Transverse colon (tissue), 4 donors: ENCODE results near the gene UCK1. TPM values are rescaled to one million over a fixed set of nuclear protein-coding genes. Genes with fewer than 3 reads are reported as not detected.
"Not testable (repeated sequence)": the region's sequence is repeated elsewhere in the genome, so short reads cannot be mapped to it uniquely, and the experiment has no call there.

Experiments
- DNase-seq: peaks from one replicate; pipeline ENCODE4 v3.0.0-alpha.2; 2019
- H3K27ac ChIP-seq, 4 donors: fragments of 200-600 bp; sonication (generic); 2 replicates each; pipeline ENCODE4 v1.5.1; 2016 to 2018; ENCODE audit warnings: inconsistent platforms in 4 of 4
- H3K27me3 ChIP-seq: fragments of 200-600 bp; sonication (generic); 2 replicates; pipeline ENCODE4 v1.5.1; 2017; ENCODE audit warnings: inconsistent platforms
- H3K36me3 ChIP-seq, 4 donors: fragments of 200-600 bp; sonication (generic); 2 replicates each; pipeline ENCODE4 v1.5.1; 2017 to 2019; ENCODE audit warnings: inconsistent platforms in 4 of 4
- H3K4me1 ChIP-seq, 4 donors: fragments of 200-600 bp; sonication (generic); 2 replicates each; pipeline ENCODE4 v1.5.1; 2017 to 2020; ENCODE audit warnings: inconsistent platforms in 4 of 4
- H3K4me3 ChIP-seq, 4 donors: fragments of 200-600 bp; sonication (generic); 1 replicate in 1 of 4; 2 replicates in 3 of 4; pipeline versions ENCODE4 v1.5.1 to v1.6.1; 2017 to 2019; ENCODE audit warnings: inconsistent platforms in 4 of 4
- H3K9me3 ChIP-seq, 2 donors: fragments of 200-600 bp; sonication (generic); 2 replicates each; pipeline ENCODE4 v1.5.1; 2017 to 2019; ENCODE audit warnings: inconsistent platforms in 2 of 2
- CTCF ChIP-seq, 5 experiments: fragments of 200-600 bp in 3 of 5; fragments of 450-650 bp in 2 of 5; sonication (generic) in 3 of 5; IDR thresholded peaks; 1 replicate in 2 of 5; 2 replicates in 3 of 5; pipeline ENCODE4 v1.5.1; 2016 to 2017; ENCODE audit warnings: antibody characterized with exemption in 5 of 5, inconsistent platforms in 3 of 5, mild to moderate bottlenecking in 2 of 5, moderate library complexity in 1 of 5
- EP300 ChIP-seq: sonication (generic); formaldehyde crosslinking; IDR thresholded peaks from one replicate; pipeline ENCODE4 v1.6.1; 2017; ENCODE audit warnings: antibody characterized with exemption, low read depth
- POLR2A ChIP-seq: fragments of 450-650 bp; IDR thresholded peaks from one replicate; pipeline ENCODE4 v1.6.1; 2016; ENCODE audit warnings: antibody characterized with exemption, mild to moderate bottlenecking, moderate library complexity
- POLR2AphosphoS5 ChIP-seq, 3 donors: sonication (generic); formaldehyde crosslinking; IDR thresholded peaks; one replicate each; pipeline ENCODE4 v1.6.1; 2016; ENCODE audit warnings: antibody characterized with exemption in 3 of 3
- WGBS, 2 donors: methylation state at CpG; one replicate each; pipeline ENCODE4 v1.1.5; 2018; ENCODE audit warnings: low coverage in 1 of 2; 5-methylcytosine and 5-hydroxymethylcytosine counted together
- in situ Hi-C, 4 donors: fragments of 200-750 bp; cut with MboI; loops; one replicate each; pipeline versions ENCODE4 v1.15.0 to v1.15.1; 2017; ENCODE audit warnings: low sequenced_read_pairs in 3 of 4, low pct_ligation_motif_present in 1 of 4, low pct_unique_long_range_greater_than_20kb in 1 of 4
- intact Hi-C: fragments of 100-400 bp; cut with DNase I; formaldehyde crosslinking; loops from one replicate; pipeline ENCODE4 v1.15.1; 2023; ENCODE audit warnings: low total_unique reads
- total RNA-seq, 4 donors: library from RNA; depleted of rRNA; stranded (reverse); fragments of >200 nt; gene quantifications; one replicate each; pipeline ENCODE4 v1.1.0, GENCODE V29; 2016

UCK1 gene
- total RNA-seq, 4 donors from 2014 or later = 10.5 to 63.6 (median 35.3) TPM

- in situ Hi-C loops = no loop called here
- intact Hi-C loops = no loop called here
- H3K4me3 ChIP-seq = no peak overlapping the region
- no peak overlapping the region for H3K27ac ChIP-seq
- H3K9me3 ChIP-seq = no peaks in the 10 kb centered on the region
- H3K27me3 ChIP-seq = no peaks in the 10 kb centered on the region
- peaks cover 0 to 35% (median 14%) of the 10 kb centered on the region in 4 donors for H3K36me3 ChIP-seq
- no peaks in the 10 kb centered on the region for H3K4me1 ChIP-seq
- TF ChIP-seq POLR2AphosphoS5 (IDR thresholded peaks at IDR 0.05) (no peak), EP300 (no peak), CTCF (IDR thresholded peaks at IDR 0.05) (no peak), POLR2A (no peak)
- no peak for DNase-seq
- WGBS, 2 donors = 82 to 89% methylated on average over 10 to 16 of the region's 16 CpGs
Observed at GRCh38 chr9:131520503-131520902, 10.6 kb downstream of the UCK1 start.

GRCh38 chr9:131518553-131518952, 12.5 kb downstream of the UCK1 start:
- no peaks in the 10 kb centered on the region for H3K9me3 ChIP-seq
- peaks cover 0 to 40% (median 14%) of the 10 kb centered on the region in 4 donors for H3K36me3 ChIP-seq
- in situ Hi-C loops (no loop called here), intact Hi-C loops (no loop called here)
- H3K27ac ChIP-seq = peak overlapping the region in 1 of 4 donors; percentile 40
- H3K4me3 ChIP-seq = no peak overlapping the region
- H3K27me3 ChIP-seq = no peaks in the 10 kb centered on the region
- DNase-seq = no peak
- no peak for TF ChIP-seq POLR2A
- TF ChIP-seq CTCF (IDR thresholded peaks at IDR 0.05) = no peak
- TF ChIP-seq EP300 = no peak
- no peak for TF ChIP-seq POLR2AphosphoS5 (IDR thresholded peaks at IDR 0.05)
- 87 to 98% methylated on average over 3 to 20 of the region's 20 CpGs for WGBS, 2 donors
- no peaks in the 10 kb centered on the region for H3K4me1 ChIP-seq

GRCh38 chr9:131517761-131518190, 13.3 kb downstream of the UCK1 start:
- intact Hi-C loops = no loop called here
- Histone ChIP-seq H3K27ac (peak overlapping the region in 3 of 4 donors; percentile 32 to 68 (median 40)), H3K4me3 (no peak overlapping the region), H3K9me3 (no peaks in the 10 kb centered on the region), H3K27me3 (no peaks in the 10 kb centered on the region), H3K4me1 (no peaks in the 10 kb centered on the region), H3K36me3 (peaks cover 0 to 40% (median 14%) of the 10 kb centered on the region in 4 donors)
- 91% methylated on average over 11 of the region's 11 CpGs; no CpG with 5 or more reads in 1 of the 2 donors for WGBS, 2 donors
- no peak for DNase-seq
- peak; percentile 62 to 89 (median 73) for TF ChIP-seq POLR2AphosphoS5 (IDR thresholded peaks at IDR 0.05)
- peak; percentile 25 for TF ChIP-seq EP300
- no peak for TF ChIP-seq POLR2A
- TF ChIP-seq CTCF (IDR thresholded peaks at IDR 0.05) = no peak
- in situ Hi-C loops = no loop called here

GRCh38 chr9:131516930-131517329, 14.1 kb downstream of the UCK1 start:
- no peaks in the 10 kb centered on the region for H3K9me3 ChIP-seq
- H3K4me1 ChIP-seq = no peaks in the 10 kb centered on the region
- DNase-seq = no peak
- no peak overlapping the region for H3K4me3 ChIP-seq
- intact Hi-C loops (no loop called here), in situ Hi-C loops (no loop called here)
- TF ChIP-seq POLR2A (no peak), POLR2AphosphoS5 (IDR thresholded peaks at IDR 0.05) (no peak)
- no peaks in the 10 kb centered on the region for H3K27me3 ChIP-seq
- WGBS, 2 donors = 87 to 99% methylated on average over 6 to 9 of the region's 9 CpGs
- no peak overlapping the region for H3K27ac ChIP-seq
- peaks cover 0 to 42% (median 14%) of the 10 kb centered on the region in 4 donors for H3K36me3 ChIP-seq

- H3K4me3 ChIP-seq = no peak overlapping the region
- no peak for TF ChIP-seq EP300
- TF ChIP-seq POLR2A = no peak
- TF ChIP-seq POLR2AphosphoS5 (IDR thresholded peaks at IDR 0.05) = no peak
- no peak for TF ChIP-seq CTCF (IDR thresholded peaks at IDR 0.05)
- H3K36me3 ChIP-seq = peaks cover 0 to 46% (median 18%) of the 10 kb centered on the region in 4 donors
- no peaks in the 10 kb centered on the region for H3K9me3 ChIP-seq
- intact Hi-C loops (no loop called here), in situ Hi-C loops (no loop called here)
- no peak for DNase-seq
- no peaks in the 10 kb centered on the region for H3K27me3 ChIP-seq
- WGBS, 2 donors = 78 to 82% methylated on average over 13 to 15 of the region's 15 CpGs
- no peak overlapping the region for H3K27ac ChIP-seq
- no peaks in the 10 kb centered on the region for H3K4me1 ChIP-seq
Observed at GRCh38 chr9:131516100-131516499, 15.0 kb downstream of the UCK1 start.

GRCh38 chr9:131515559-131516031, 15.5 kb downstream of the UCK1 start:
- H3K36me3 ChIP-seq = peaks cover 0 to 50% (median 18%) of the 10 kb centered on the region in 4 donors
- H3K4me1 ChIP-seq, H3K27me3 ChIP-seq, intact Hi-C loops, H3K9me3 ChIP-seq, DNase-seq, H3K27ac ChIP-seq, in situ Hi-C loops, H3K4me3 ChIP-seq: not testable (repeated sequence)
- 82 to 89% methylated on average over 5 to 7 of the region's 12 CpGs for WGBS, 2 donors
